ENCODE data around the gene RAD18. TPM values are rescaled to one million over a fixed set of nuclear protein-coding genes. Genes with fewer than 3 reads are reported as not detected.

RAD18 gene
- total RNA-seq, 4 donors from 2014 or later: 5.3 to 17.6 (median 11.6) TPM

- H3K36me3 ChIP-seq: no peaks in the 10 kb centered on the region
- TF ChIP-seq CTCF (IDR thresholded peaks at IDR 0.05) (no peak), POLR2A (IDR thresholded peaks at IDR 0.05) (no peak)
- H3K27ac ChIP-seq: no peak overlapping the region
- H3K4me3 ChIP-seq: no peak overlapping the region
- intact Hi-C loops (cut with DNase I; ENCODE audit: low total_unique reads): no loop called here
- H3K27me3 ChIP-seq: no peaks in the 10 kb centered on the region
- H3K9me3 ChIP-seq: no peaks in the 10 kb centered on the region
- no peak for DNase-seq
- no peaks in the 10 kb centered on the region for H3K4me1 ChIP-seq
These were observed 18.0 kb upstream of the RAD18 start for GRCh38 chr3:8981296-8981695.

GRCh38 chr3:8980756-8981257 is 17.5 kb upstream of the RAD18 start:
- intact Hi-C loops (cut with DNase I; ENCODE audit: low total_unique reads): no loop called here
- no peaks in the 10 kb centered on the region for H3K36me3 ChIP-seq
- no peak for TF ChIP-seq POLR2A (IDR thresholded peaks at IDR 0.05)
- TF ChIP-seq CTCF (IDR thresholded peaks at IDR 0.05): no peak
- H3K27ac ChIP-seq: no peak overlapping the region
- no peaks in the 10 kb centered on the region for H3K27me3 ChIP-seq
- DNase-seq: no peak
- H3K4me1 ChIP-seq: no peaks in the 10 kb centered on the region
- H3K4me3 ChIP-seq: no peak overlapping the region
- H3K9me3 ChIP-seq: no peaks in the 10 kb centered on the region

GRCh38 chr3:8979262-8979661 is 16.0 kb upstream of the RAD18 start:
- H3K4me3 ChIP-seq: no peak overlapping the region
- no peaks in the 10 kb centered on the region for H3K4me1 ChIP-seq
- no peaks in the 10 kb centered on the region for H3K36me3 ChIP-seq
- intact Hi-C loops (cut with DNase I; ENCODE audit: low total_unique reads): no loop called here
- no peaks in the 10 kb centered on the region for H3K27me3 ChIP-seq
- no peak for TF ChIP-seq POLR2A (IDR thresholded peaks at IDR 0.05)
- TF ChIP-seq CTCF (IDR thresholded peaks at IDR 0.05): no peak
- H3K9me3 ChIP-seq: no peaks in the 10 kb centered on the region
- no peak overlapping the region for H3K27ac ChIP-seq
- DNase-seq: no peak

- intact Hi-C loops (cut with DNase I; ENCODE audit: low total_unique reads): no loop called here
- Histone ChIP-seq H3K27ac (no peak overlapping the region), H3K9me3 (no peaks in the 10 kb centered on the region), H3K27me3 (no peaks in the 10 kb centered on the region), H3K4me1 (no peaks in the 10 kb centered on the region), H3K36me3 (no peaks in the 10 kb centered on the region), H3K4me3 (no peak overlapping the region)
- DNase-seq: no peak
- TF ChIP-seq CTCF (IDR thresholded peaks at IDR 0.05): no peak
- no peak for TF ChIP-seq POLR2A (IDR thresholded peaks at IDR 0.05)
These were observed 15.3 kb upstream of the RAD18 start for GRCh38 chr3:8978551-8978950.

- Histone ChIP-seq H3K27ac (no peak overlapping the region), H3K9me3 (no peaks in the 10 kb centered on the region), H3K4me3 (no peak overlapping the region), H3K4me1 (no peaks in the 10 kb centered on the region), H3K36me3 (no peaks in the 10 kb centered on the region), H3K27me3 (no peaks in the 10 kb centered on the region)
- DNase-seq: no peak
- intact Hi-C loops (cut with DNase I; ENCODE audit: low total_unique reads): no loop called here
- TF ChIP-seq POLR2A (IDR thresholded peaks at IDR 0.05): no peak
- no peak for TF ChIP-seq CTCF (IDR thresholded peaks at IDR 0.05)
These were observed 13.4 kb upstream of the RAD18 start for GRCh38 chr3:8976540-8977182.
